B cell (primary cell): ENCODE measurements around the gene S100A10. TPM values are rescaled to one million over a fixed set of nuclear protein-coding genes. Genes with fewer than 3 reads are reported as not detected.

Experiments
- ATAC-seq: fragments of 200-7000 bp; cut with Tn5 transposase; one replicate; pipeline ENCODE4 v1.10.0; 2021; ENCODE audit warnings: low read depth, mild to moderate bottlenecking, moderate number of reproducible peaks, moderate library complexity
- CTCF ChIA-PET: fragments of 350-600 bp; sonication (Branson Sonifier 250); formaldehyde crosslinking; loops from one replicate; lab custom pipeline; 2021; ENCODE audit warnings: antibody characterized with exemption, inconsistent platforms; lab: Charles Lee
- POLR2A ChIA-PET: fragments of 350-600 bp; sonication (Branson Sonifier 250); formaldehyde crosslinking; loops from one replicate; lab custom pipeline; 2021; ENCODE audit warnings: antibody characterized with exemption; lab: Charles Lee
- DNase-seq: peaks from one replicate; pipeline ENCODE4 v3.0.0; 2013
- H2AFZ ChIP-seq: 2 replicates; pipeline ENCODE4 v1.6.1; 2012; ENCODE audit warnings: mild to moderate bottlenecking, low read depth, low read length; ENCODE audit not compliant: insufficient read depth, poor library complexity, severe bottlenecking
- H3K27ac ChIP-seq, 2 donors: 1 replicate in 1 of 2; 2 replicates in 1 of 2; pipeline ENCODE4 v1.5.1; 2012 to 2013; ENCODE audit warnings: low read length in 2 of 2, mild to moderate bottlenecking in 2 of 2, moderate library complexity in 1 of 2
- H3K27me3 ChIP-seq, 4 experiments: fragments of 200-600 bp in 1 of 4; sonication (generic) in 1 of 4; replicated peaks in 1 of 4; 1 replicate in 2 of 4; 2 replicates in 2 of 4; pipeline versions ENCODE4 v1.6.1 to v1.7.0; 2013 to 2016; ENCODE audit warnings: low read length in 3 of 4, mild to moderate bottlenecking in 2 of 4, mixed read lengths in 1 of 4, moderate library complexity in 1 of 4; ENCODE audit not compliant: insufficient read depth in 4 of 4, control insufficient read depth in 3 of 4; ENCODE audit errors: control extremely low read depth in 1 of 4
- H3K36me3 ChIP-seq, 2 experiments: replicated peaks in 1 of 2; 1 replicate in 1 of 2; 2 replicates in 1 of 2; pipeline versions ENCODE4 v1.6.1 to v1.7.1; 2013; ENCODE audit warnings: low read length in 1 of 2; ENCODE audit not compliant: insufficient read depth in 2 of 2, control insufficient read depth in 1 of 2; ENCODE audit errors: control extremely low read depth in 1 of 2, extremely low read depth in 1 of 2
- H3K4me1 ChIP-seq, 2 donors: fragments of 200-600 bp in 1 of 2; sonication (generic) in 1 of 2; 1 replicate in 1 of 2; 2 replicates in 1 of 2; pipeline versions ENCODE4 v1.5.1 to v1.6.1; 2013 to 2017; ENCODE audit warnings: low read length in 2 of 2; ENCODE audit not compliant: control insufficient read depth in 2 of 2, insufficient read depth in 2 of 2
- H3K4me2 ChIP-seq: replicated peaks from 2 replicates; pipeline ENCODE3; 2012; ENCODE audit warnings: mild to moderate bottlenecking, low read depth, low read length; ENCODE audit not compliant: poor library complexity, severe bottlenecking
- H3K4me3 ChIP-seq, 5 experiments: fragments of 200-600 bp in 1 of 5; sonication (generic) in 1 of 5; 1 replicate in 3 of 5; 2 replicates in 2 of 5; pipeline versions ENCODE4 v1.5.1 to v1.7.0; 2011 to 2016; ENCODE audit warnings: low read length in 4 of 5, mild to moderate bottlenecking in 4 of 5, low read depth in 2 of 5, control low read depth in 1 of 5, moderate library complexity in 1 of 5; ENCODE audit not compliant: insufficient read depth in 1 of 5; ENCODE audit errors: control extremely low read depth in 1 of 5, extremely low read depth in 1 of 5
- H3K79me2 ChIP-seq: fragments of 200-600 bp; sonication (generic); one replicate; pipeline ENCODE4 v1.6.0; 2016; ENCODE audit warnings: low read length; ENCODE audit not compliant: control insufficient read depth, insufficient read depth
- H3K9ac ChIP-seq: fragments of 200-600 bp; sonication (generic); 2 replicates; pipeline ENCODE4 v1.6.1; 2017; ENCODE audit warnings: mild to moderate bottlenecking, low read length, moderate library complexity
- H3K9me3 ChIP-seq, 3 donors: one replicate each; pipeline versions ENCODE4 v1.6.1 to v1.7.1; 2013; ENCODE audit warnings: low read length in 2 of 3; ENCODE audit not compliant: control insufficient read depth in 2 of 3, insufficient read depth in 1 of 3; ENCODE audit errors: control extremely low read depth in 1 of 3
- H4K20me1 ChIP-seq: 2 replicates; pipeline ENCODE4 v1.6.0; 2012; ENCODE audit warnings: mild to moderate bottlenecking, low read length; ENCODE audit not compliant: insufficient read depth, control insufficient read depth, poor library complexity, severe bottlenecking
- H3K27ac Mint-ChIP-seq: one replicate; pipeline ENCODE4 v1.8.0; 2021; ENCODE audit warnings: mixed read lengths
- H3K27me3 Mint-ChIP-seq: one replicate; pipeline ENCODE4 v1.8.0; 2021; ENCODE audit warnings: mixed read lengths
- H3K4me1 Mint-ChIP-seq: one replicate; pipeline ENCODE4 v1.8.0; 2021; ENCODE audit warnings: mixed read lengths
- H3K4me3 Mint-ChIP-seq: one replicate; pipeline ENCODE4 v1.8.0; 2021; ENCODE audit warnings: mixed read lengths
- H3K9me3 Mint-ChIP-seq: one replicate; pipeline ENCODE4 v1.8.0; 2022; ENCODE audit warnings: mixed read lengths; ENCODE audit not compliant: insufficient read depth
- CTCF ChIP-seq: fragments of 200-600 bp; IDR thresholded peaks from one replicate; pipeline ENCODE4 v1.8.0; 2022; ENCODE audit warnings: antibody characterized with exemption, mild to moderate bottlenecking
- EZH2 ChIP-seq: IDR thresholded peaks from 2 replicates; pipeline ENCODE4 v1.6.1; 2012; ENCODE audit warnings: borderline replicate concordance, low read depth, mild to moderate bottlenecking, moderate library complexity, low read length; ENCODE audit not compliant: insufficient read depth, poor library complexity, severe bottlenecking
- WGBS: methylation state at CpG from one replicate; pipeline ENCODE4 v1.1.5; 2013; ENCODE audit warnings: missing lambda C conversion rate; ENCODE audit not compliant: insufficient coverage; 5-methylcytosine and 5-hydroxymethylcytosine counted together
- intact Hi-C: fragments of 100-400 bp; cut with micrococcal nuclease; formaldehyde crosslinking; loops from one replicate; pipeline ENCODE4 v1.10.0; 2022
- polyA plus RNA-seq: library from polyadenylated mRNA; depleted of rRNA; stranded (reverse); fragments of >200 nt; gene quantifications from 2 replicates; pipeline ENCODE4 v1.2.3, GENCODE V29; 2012
- total RNA-seq, 2 donors: library from RNA; stranded (reverse); fragments of 120-200 nt in 1 of 2; gene quantifications; 1 replicate in 1 of 2; 2 replicates in 1 of 2; pipeline versions ENCODE4 v1.2.3 to v1.2.4, GENCODE V29; 2013 to 2022

The S100A10 gene
- total and polyA plus RNA-seq, 2 donors (not counting 1 experiment from before 2014, with no cell fraction given): 38.0 to 47.1 TPM

GRCh38 chr1:151944126-151944856 lies 49.4 kb downstream of the S100A10 start:
- peak overlapping the region; percentile 93 for H3K27ac Mint-ChIP-seq
- Histone ChIP-seq H3K79me2 (no peaks in the 10 kb centered on the region), H4K20me1 (no peaks in the 10 kb centered on the region), H3K4me1 (peaks cover 31 to 39% of the 10 kb centered on the region in 2 donors), H3K9ac (no peak overlapping the region), H3K4me2 (no peak overlapping the region), H3K27ac (peak overlapping the region; percentile 84 to 88), H3K9me3 (no peaks in the 10 kb centered on the region), H3K4me3 (no peak overlapping the region), H3K27me3 (no peaks in the 10 kb centered on the region), H2AFZ (no peak overlapping the region), H3K36me3 (no peaks in the 10 kb centered on the region)
- WGBS: 76% methylated on average over 3 of the region's 7 CpGs
- H3K9me3 Mint-ChIP-seq: no peaks in the 10 kb centered on the region
- peaks cover 43% of the 10 kb centered on the region for H3K4me1 Mint-ChIP-seq
- ChIA-PET CTCF (interaction anchor here (0.8 to 3.9 kb wide), 3 partner anchors 10 to 57 kb away, joined by 6 to 29 read pairs (median 11); no protein-coding TSS in a partner anchor), POLR2A (no interaction called here)
- DNase-seq: no peak
- intact Hi-C loops: no loop called here
- no peak for ATAC-seq
- H3K27me3 Mint-ChIP-seq: peaks cover 4% of the 10 kb centered on the region
- H3K4me3 Mint-ChIP-seq: no peak overlapping the region
- TF ChIP-seq CTCF: no peak
- no peak for TF ChIP-seq EZH2

GRCh38 chr1:151943591-151943990 lies 50.1 kb downstream of the S100A10 start:
- Histone ChIP-seq H3K27me3 (no peaks in the 10 kb centered on the region), H3K4me3 (no peak overlapping the region), H3K9me3 (no peaks in the 10 kb centered on the region), H2AFZ (no peak overlapping the region), H3K4me1 (peaks cover 31 to 39% of the 10 kb centered on the region in 2 donors), H3K79me2 (no peaks in the 10 kb centered on the region), H3K36me3 (no peaks in the 10 kb centered on the region), H4K20me1 (no peaks in the 10 kb centered on the region), H3K27ac (no peak overlapping the region), H3K9ac (no peak overlapping the region), H3K4me2 (no peak overlapping the region)
- Mint-ChIP-seq H3K27ac (no peak overlapping the region), H3K4me1 (peaks cover 43% of the 10 kb centered on the region), H3K9me3 (no peaks in the 10 kb centered on the region), H3K4me3 (no peak overlapping the region), H3K27me3 (peaks cover 4% of the 10 kb centered on the region)
- ChIA-PET POLR2A (no interaction called here), CTCF (interaction anchor here (1.0 to 3.9 kb wide), 3 partner anchors 9 to 70 kb away, joined by 3 to 29 read pairs (median 11); no protein-coding TSS in a partner anchor)
- no peak for TF ChIP-seq EZH2
- no peak for TF ChIP-seq CTCF
- ATAC-seq (no peak), DNase-seq (no peak)
- no CpG with 5 or more reads among the region's 1 CpG for WGBS
- intact Hi-C loops: no loop called here
